ENCODE data around the gene PPFIA4.

GRCh38 chr1:203037509-203038190 lies 11.4 kb downstream of the PPFIA4 start:
- TF ChIP-seq CTCF (IDR thresholded peaks at IDR 0.05) (no peak), JUND (IDR thresholded peaks at IDR 0.05) (no peak), GATA2 (CRISPR knock-in tag; IDR thresholded peaks at IDR 0.05) (no peak), REST (IDR thresholded peaks at IDR 0.05; ENCODE audit: low read depth, low read length) (no peak), RAD21 (IDR thresholded peaks at IDR 0.05; ENCODE audit: low read length) (no peak), MAX (IDR thresholded peaks at IDR 0.05; ENCODE audit: low read depth) (no peak), FOXM1 (IDR thresholded peaks at IDR 0.05; ENCODE audit: low read depth) (no peak), NFIC (IDR thresholded peaks at IDR 0.05; ENCODE audit: borderline replicate concordance) (no peak), RFX5 (IDR thresholded peaks at IDR 0.05; ENCODE audit: low read length) (no peak), EP300 (IDR thresholded peaks at IDR 0.05; ENCODE audit: borderline replicate concordance in 1 of 2, low read depth in 1 of 2, low read length in 1 of 2) (no peak), TAF1 (IDR thresholded peaks at IDR 0.05; ENCODE audit: borderline replicate concordance, low read depth, low read length) (no peak), SMC3 (IDR thresholded peaks at IDR 0.05; ENCODE audit: low read depth, low read length) (no peak)
